HCT116 (cell line): ENCODE measurements around the gene WDR33. TPM values are rescaled to one million over a fixed set of nuclear protein-coding genes. Genes with fewer than 3 reads are reported as not detected.

Source experiments
- ATAC-seq: fragments of 200-7000 bp; cut with Tn5 transposase; 2 replicates; pipeline ENCODE4 v1.9.1; 2020; ENCODE audit warnings: mild to moderate bottlenecking, moderate library complexity
- BruUV-seq: library from RNA; stranded (reverse); fragments of 400-500 nt; replicated peaks from 2 replicates; lab custom pipeline; 2021; lab: Mats Ljungman, UMichigan
- CTCF ChIA-PET: fragments of 300-600 bp; sonication (Branson Sonifier 250); formaldehyde crosslinking; loops from one replicate; lab custom pipeline; 2021; ENCODE audit warnings: antibody characterized with exemption; lab: Charles Lee
- POLR2A ChIA-PET: fragments of 300-600, 350-600 bp; sonication (Branson Sonifier 250); formaldehyde crosslinking; loops from one replicate; lab custom pipeline; 2021; ENCODE audit warnings: antibody characterized with exemption; lab: Charles Lee
- RAD21 ChIA-PET, 2 experiments: fragments of 300-600 bp; sonication (Branson Sonifier 250); formaldehyde crosslinking; loops; one replicate each; lab custom pipeline; 2023; ENCODE audit warnings: low total read pairs in 2 of 2; ENCODE audit not compliant: uncharacterized antibody in 2 of 2, unreplicated experiment in 2 of 2, low non-redundant PET in 1 of 2; lab: Charles Lee
- DNase-seq: peaks from one replicate; pipeline ENCODE4 v3.0.0-alpha.2; 2010; ENCODE audit warnings: low read depth, low spot score
- H2AFZ ChIP-seq: fragments of 200-600 bp; shearing (Covaris generic), sonication (generic); 2 replicates; pipeline ENCODE4 v1.6.1; 2017; ENCODE audit warnings: low read depth, mixed run types, mixed read lengths, antibody characterized with exemption, low read length; ENCODE audit not compliant: poor library complexity, severe bottlenecking
- H3K27ac ChIP-seq: 2 replicates; pipeline ENCODE4 v1.5.1; 2012; ENCODE audit warnings: low read depth, low read length
- H3K27me3 ChIP-seq: fragments of 200-600 bp; sonication (generic); 2 replicates; pipeline ENCODE4 v1.6.1; 2016; ENCODE audit warnings: mixed run types, low read length, mixed read lengths; ENCODE audit not compliant: insufficient read depth
- H3K36me3 ChIP-seq, 2 experiments: fragments of 200-500 bp in 1 of 2; fragments of 200-600 bp in 1 of 2; sonication (Bioruptor generic) in 1 of 2; sonication (generic) in 1 of 2; 2 replicates each; pipeline versions ENCODE4 v1.5.1 to v1.6.1; 2014 to 2016; ENCODE audit warnings: low read length in 2 of 2, inconsistent platforms in 1 of 2, mixed read lengths in 1 of 2, mixed run types in 1 of 2; ENCODE audit not compliant: insufficient read depth in 2 of 2, control insufficient read depth in 1 of 2
- H3K4me1 ChIP-seq, 2 experiments: fragments of 200-600 bp in 1 of 2; sonication (generic) in 1 of 2; 2 replicates each; pipeline versions ENCODE4 v1.5.1 to v1.6.1; 2012 to 2017; ENCODE audit warnings: low read length in 2 of 2, inconsistent platforms in 1 of 2, mild to moderate bottlenecking in 1 of 2, mixed read lengths in 1 of 2, mixed run types in 1 of 2, moderate library complexity in 1 of 2; ENCODE audit not compliant: insufficient read depth in 2 of 2, control insufficient read depth in 1 of 2
- H3K4me2 ChIP-seq: fragments of 200-600 bp; sonication (generic); 2 replicates; pipeline ENCODE4 v1.6.1; 2017; ENCODE audit warnings: mixed run types, low read length, mixed read lengths
- H3K4me3 ChIP-seq, 2 experiments: fragments of 200-600 bp in 1 of 2; sonication (generic) in 1 of 2; replicated peaks in 1 of 2; 2 replicates each; pipeline ENCODE4 v1.5.1; 2011 to 2016; ENCODE audit warnings: low read length in 2 of 2, control low read depth in 1 of 2, low read depth in 1 of 2, mild to moderate bottlenecking in 1 of 2, mixed read lengths in 1 of 2, mixed run types in 1 of 2
- H3K79me2 ChIP-seq: fragments of 200-600 bp; sonication (generic); 2 replicates; pipeline ENCODE4 v1.6.1; 2017; ENCODE audit warnings: mild to moderate bottlenecking, mixed run types, low read length, moderate library complexity, mixed read lengths; ENCODE audit not compliant: insufficient read depth
- H3K9ac ChIP-seq: fragments of 200-600 bp; sonication (generic); 2 replicates; pipeline ENCODE4 v1.6.1; 2016; ENCODE audit warnings: low read length, mixed read lengths
- H3K9me2 ChIP-seq: fragments of 200-600 bp; sonication (generic), shearing (Covaris generic); 2 replicates; pipeline ENCODE4 v1.6.1; 2017; ENCODE audit warnings: mixed run types, mild to moderate bottlenecking, moderate library complexity; ENCODE audit not compliant: insufficient read depth
- H3K9me3 ChIP-seq, 2 experiments: fragments of 200-500 bp in 1 of 2; fragments of 200-600 bp in 1 of 2; sonication (Bioruptor generic) in 1 of 2; sonication (generic) in 1 of 2; 2 replicates each; pipeline ENCODE4 v1.6.1; 2014 to 2017; ENCODE audit warnings: low read length in 2 of 2, mixed read lengths in 2 of 2, inconsistent platforms in 1 of 2, low read depth in 1 of 2, mild to moderate bottlenecking in 1 of 2, mixed run types in 1 of 2, moderate library complexity in 1 of 2; ENCODE audit not compliant: control insufficient read depth in 1 of 2, insufficient read depth in 1 of 2
- H4K20me1 ChIP-seq: fragments of 200-600 bp; sonication (generic), shearing (Covaris generic); 2 replicates; pipeline ENCODE4 v1.6.1; 2017; ENCODE audit warnings: mixed run types, mild to moderate bottlenecking, moderate library complexity; ENCODE audit not compliant: insufficient read depth
- ATF3 ChIP-seq: IDR thresholded peaks from 2 replicates; pipeline ENCODE4 v1.6.1; 2012
- CBX3 ChIP-seq: IDR thresholded peaks from 2 replicates; pipeline ENCODE4 v1.6.1; 2012; ENCODE audit warnings: low read depth
- CEBPB ChIP-seq: IDR thresholded peaks from 2 replicates; pipeline ENCODE4 v1.6.1; 2012; ENCODE audit warnings: low read depth
- EGR1 ChIP-seq: IDR thresholded peaks from 2 replicates; pipeline ENCODE4 v1.6.1; 2012; ENCODE audit warnings: low read depth
- ELF1 ChIP-seq: IDR thresholded peaks from 2 replicates; pipeline ENCODE4 v1.6.1; 2012; ENCODE audit warnings: low read depth, borderline replicate concordance
- EZH2 ChIP-seq: fragments of 200-600 bp; sonication (generic); IDR thresholded peaks from 2 replicates; pipeline ENCODE4 v1.6.1; 2017; ENCODE audit warnings: antibody characterized with exemption, mixed run types
- FOSL1 ChIP-seq: IDR thresholded peaks from 2 replicates; pipeline ENCODE4 v1.6.1; 2012; ENCODE audit warnings: low read depth
- MAX ChIP-seq: IDR thresholded peaks from 2 replicates; pipeline ENCODE4 v1.6.1; 2012
- POLR2AphosphoS5 ChIP-seq: IDR thresholded peaks from 2 replicates; pipeline ENCODE4 v1.6.1; 2011; ENCODE audit warnings: mild to moderate bottlenecking, low read depth, low read length, moderate library complexity
- REST ChIP-seq: IDR thresholded peaks from 2 replicates; pipeline ENCODE4 v1.6.1; 2012; ENCODE audit warnings: low read depth
- SRF ChIP-seq: IDR thresholded peaks from 2 replicates; pipeline ENCODE4 v1.6.1; 2012; ENCODE audit warnings: low read depth
- TCF7L2 ChIP-seq: IDR thresholded peaks from 2 replicates; pipeline ENCODE4 v1.7.0; 2011; ENCODE audit warnings: borderline replicate concordance, inconsistent platforms; ENCODE audit not compliant: insufficient read depth, insufficient read length; ENCODE audit errors: extremely low read depth
- YY1 ChIP-seq: IDR thresholded peaks from 2 replicates; pipeline ENCODE4 v1.6.1; 2011; ENCODE audit warnings: low read length, low read depth, moderate library complexity, mild to moderate bottlenecking; ENCODE audit not compliant: insufficient replicate concordance; ENCODE audit errors: extremely low read depth
- ZBTB33 ChIP-seq: IDR thresholded peaks from 2 replicates; pipeline ENCODE4 v1.6.1; 2011; ENCODE audit warnings: mild to moderate bottlenecking, low read length, moderate library complexity; ENCODE audit not compliant: insufficient replicate concordance; ENCODE audit errors: extremely low read depth
- ZFX ChIP-seq: fragments of 450-650 bp; IDR thresholded peaks from 2 replicates; pipeline ENCODE4 v1.6.1; 2017
- ZNF274 ChIP-seq: fragments of 200-500 bp; sonication (Bioruptor generic); IDR thresholded peaks from 2 replicates; pipeline ENCODE4 v1.6.1; 2014; ENCODE audit warnings: mild to moderate bottlenecking, low read depth, low read length, inconsistent platforms
- intact Hi-C: fragments of 100-400 bp; cut with micrococcal nuclease; formaldehyde crosslinking; loops from 2 replicates; pipeline ENCODE4 v1.10.0; 2022
- total RNA-seq: library from RNA; stranded (reverse); gene quantifications from one replicate; pipeline ENCODE4 v1.2.1, GENCODE V29; 2021; ENCODE audit not compliant: unreplicated experiment

The WDR33 gene
- total RNA-seq, 1 experiment from 2014 or later, result 52.5 TPM

- TF ChIP-seq ZNF274 (no peak), CBX3 (peak; percentile 81), POLR2AphosphoS5 (peak; percentile 48), ELF1 (no peak), FOSL1 (peak; percentile 76)
Observed at GRCh38 chr2:127700527-127701192, 110.3 kb downstream of the WDR33 start (continued).

- H3K27me3 ChIP-seq, result no peaks in the 10 kb centered on the region
- no peaks in the 10 kb centered on the region for H4K20me1 ChIP-seq
- DNase-seq, result no peak
- RAD21 ChIA-PET, result no interaction called here
- TF ChIP-seq EZH2 (no peak), TCF7L2 (no peak), CEBPB (no peak), ATF3 (no peak), MAX (no peak), ZFX (no peak), REST (no peak), ELF1 (no peak), YY1 (no peak), FOSL1 (no peak), CBX3 (no peak), EGR1 (no peak), SRF (no peak), ZBTB33 (no peak)
- POLR2A ChIA-PET, result no interaction called here
- peaks cover 13% of the 10 kb centered on the region for H3K79me2 ChIP-seq
- BruUV-seq, result no TSS peak
- no peak overlapping the region for H3K9ac ChIP-seq
- H3K9me3 ChIP-seq, result no peaks in the 10 kb centered on the region
- H3K9me2 ChIP-seq, result no peaks in the 10 kb centered on the region
- H2AFZ ChIP-seq, result no peak overlapping the region
- 0 out of 4 replicates have a peak, but pooled peaks cover 0 to 6% of the 10 kb centered on the region in 2 experiments for H3K36me3 ChIP-seq
- peaks cover 13 to 59% of the 10 kb centered on the region in 2 experiments for H3K4me1 ChIP-seq
- intact Hi-C loops, result no loop called here
- H3K27ac ChIP-seq, result no peak overlapping the region
- CTCF ChIA-PET, result no interaction called here
- ATAC-seq, result no peak
- no peak overlapping the region for H3K4me2 ChIP-seq
- H3K4me3 ChIP-seq, result no peak overlapping the region
Observed at GRCh38 chr2:127698553-127699355, 112.2 kb downstream of the WDR33 start.
